Panc1 (cell line): ENCODE data around the gene SREBF2. TPM values are rescaled to one million over a fixed set of nuclear protein-coding genes. Genes with fewer than 3 reads are reported as not detected.

Experiments
- ATAC-seq: fragments of 200-7000 bp; cut with Tn5 transposase; 2 replicates; pipeline ENCODE4 v1.9.1; 2020; ENCODE audit warnings: mild to moderate bottlenecking, moderate library complexity
- BruUV-seq: library from RNA; stranded (reverse); fragments of 400-500 nt; replicated peaks from 2 replicates; lab custom pipeline; 2021; lab: Mats Ljungman, UMichigan
- CTCF ChIA-PET: fragments of 300-600 bp; sonication (Branson Sonifier 250); formaldehyde crosslinking; loops from one replicate; lab custom pipeline; 2022; ENCODE audit warnings: antibody characterized with exemption; lab: Charles Lee
- POLR2A ChIA-PET: fragments of 300-600 bp; sonication (Branson Sonifier 250); formaldehyde crosslinking; loops from one replicate; lab custom pipeline; 2022; ENCODE audit warnings: antibody characterized with exemption; lab: Charles Lee
- DNase-seq: peaks from one replicate; pipeline ENCODE4 v3.0.0-alpha.2; 2010; ENCODE audit warnings: low read depth, low spot score
- H3K27ac ChIP-seq: 2 replicates; pipeline ENCODE4 v1.5.1; 2011; ENCODE audit warnings: mild to moderate bottlenecking, low read length, inconsistent platforms
- H3K27me3 ChIP-seq: fragments of 200-500 bp; sonication (Bioruptor generic); 2 replicates; pipeline ENCODE4 v1.6.0; 2014; ENCODE audit warnings: low read length, inconsistent platforms; ENCODE audit not compliant: control insufficient read depth, insufficient read depth
- H3K36me3 ChIP-seq: fragments of 200-500 bp; sonication (Bioruptor generic); 2 replicates; pipeline ENCODE4 v1.5.1; 2014; ENCODE audit warnings: inconsistent platforms, mild to moderate bottlenecking, low read length, moderate library complexity; ENCODE audit not compliant: control insufficient read depth, insufficient read depth
- H3K4me1 ChIP-seq: 2 replicates; pipeline ENCODE4 v1.5.1; 2011; ENCODE audit warnings: inconsistent platforms, mild to moderate bottlenecking, low read length, moderate library complexity; ENCODE audit not compliant: control insufficient read depth, insufficient read depth
- H3K4me3 ChIP-seq, 2 experiments: 2 replicates each; pipeline ENCODE4 v1.5.1; 2011 to 2012; ENCODE audit warnings: low read depth in 2 of 2, low read length in 2 of 2, mild to moderate bottlenecking in 2 of 2, inconsistent platforms in 1 of 2, moderate library complexity in 1 of 2
- H3K9me3 ChIP-seq: fragments of 200-500 bp; sonication (Bioruptor generic); 2 replicates; pipeline ENCODE4 v1.5.1; 2014; ENCODE audit warnings: low read depth, mild to moderate bottlenecking, inconsistent platforms, low read length, moderate library complexity; ENCODE audit not compliant: control insufficient read depth, insufficient read depth
- CTCF ChIP-seq: fragments of 450-650 bp; IDR thresholded peaks from 2 replicates; pipeline ENCODE4 v1.5.1; 2017; ENCODE audit warnings: mild to moderate bottlenecking
- POLR2AphosphoS5 ChIP-seq: IDR thresholded peaks from 2 replicates; pipeline ENCODE4 v1.6.1; 2012; ENCODE audit warnings: mild to moderate bottlenecking, low read depth, low read length, moderate library complexity
- REST ChIP-seq, 2 experiments: IDR thresholded peaks; 2 replicates each; pipeline ENCODE4 v1.6.1; 2011 to 2012; ENCODE audit warnings: low read depth in 2 of 2, control low read depth in 1 of 2, low read length in 1 of 2, mild to moderate bottlenecking in 1 of 2, moderate library complexity in 1 of 2; ENCODE audit not compliant: insufficient read depth in 1 of 2
- SIN3A ChIP-seq: IDR thresholded peaks from 2 replicates; pipeline ENCODE4 v1.6.1; 2012; ENCODE audit warnings: low read depth, mild to moderate bottlenecking, low read length, moderate library complexity, borderline replicate concordance; ENCODE audit not compliant: insufficient read depth
- TCF7L2 ChIP-seq: IDR thresholded peaks from 2 replicates; pipeline ENCODE4 v1.6.1; 2011; ENCODE audit warnings: mild to moderate bottlenecking, low read depth, low read length, inconsistent platforms
- in situ Hi-C: cut with HindIII; loops from 2 replicates; pipeline ENCODE4 v1.10.0; 2016; ENCODE audit warnings: low sequenced_read_pairs, low pct_unique_long_range_greater_than_20kb
- intact Hi-C: fragments of 100-400 bp; cut with micrococcal nuclease; formaldehyde crosslinking; loops from one replicate; pipeline ENCODE4 v1.10.0; 2022; ENCODE audit not compliant: unreplicated experiment
- total RNA-seq: library from RNA; stranded (reverse); gene quantifications from one replicate; pipeline ENCODE4 v1.2.1, GENCODE V29; 2021; ENCODE audit not compliant: unreplicated experiment

SREBF2 gene
- total RNA-seq, 1 experiment from 2014 or later, result 73.0 TPM

- in situ Hi-C loops (no loop called here), intact Hi-C loops (no loop called here)
- CTCF ChIA-PET, result interaction anchor here (0.7 kb wide), 1 partner anchor 72 kb away, joined by 3 read pairs; no protein-coding TSS in a partner anchor
- ATAC-seq, result no peak
- Histone ChIP-seq H3K4me1 (no peaks in the 10 kb centered on the region; the same call in 1 of the 2 replicates), H3K36me3 (no peaks in the 10 kb centered on the region), H3K4me3 (no peak overlapping the region), H3K9me3 (no peaks in the 10 kb centered on the region), H3K27ac (no peak overlapping the region), H3K27me3 (no peaks in the 10 kb centered on the region)
- no TSS peak for BruUV-seq
- no peak for DNase-seq
- POLR2A ChIA-PET, result no interaction called here
- TF ChIP-seq TCF7L2, result no peak
- no peak for TF ChIP-seq REST (IDR thresholded peaks at IDR 0.05; ENCODE audit: insufficient read depth in 1 of 2, low read depth in 2 of 2, low read length in 1 of 2)
- no peak for TF ChIP-seq POLR2AphosphoS5
- TF ChIP-seq SIN3A, result no peak
- no peak for TF ChIP-seq CTCF
Observed at GRCh38 chr22:41909310-41910049, 76.6 kb downstream of the SREBF2 start.

- TF ChIP-seq CTCF (no peak), POLR2AphosphoS5 (no peak), REST (IDR thresholded peaks at IDR 0.05; ENCODE audit: insufficient read depth in 1 of 2, low read depth in 2 of 2, low read length in 1 of 2) (no peak), TCF7L2 (no peak)
- DNase-seq (no peak), ATAC-seq (peak; percentile 22; the same call in 1 of the 2 replicates)
- no peaks in the 10 kb centered on the region for H3K9me3 ChIP-seq
- intact Hi-C loops, result no loop called here
- no peaks in the 10 kb centered on the region for H3K36me3 ChIP-seq
- no TSS peak for BruUV-seq
- no peaks in the 10 kb centered on the region for H3K27me3 ChIP-seq
- in situ Hi-C loops, result no loop called here
- no peak overlapping the region for H3K4me3 ChIP-seq
- no peaks in the 10 kb centered on the region; the same call in 1 of the 2 replicates for H3K4me1 ChIP-seq
- H3K27ac ChIP-seq, result no peak overlapping the region
- ChIA-PET POLR2A (no interaction called here), CTCF (no interaction called here)
Observed at GRCh38 chr22:41910050-41911000, 77.4 kb downstream of the SREBF2 start.
